ACC112 (cell line): ENCODE data around the gene SMAD7.

ENCODE experiments used
- H2AFZ ChIP-seq: fragments of 200-600 bp; sonication (generic); one replicate; pipeline ENCODE4 v1.6.0; 2017; ENCODE audit warnings: antibody characterized with exemption, low read length; ENCODE audit not compliant: unreplicated experiment
- H3K27ac ChIP-seq: fragments of 200-600 bp; sonication (generic); 2 replicates; pipeline ENCODE4 v1.5.1; 2014; ENCODE audit warnings: low read depth, mild to moderate bottlenecking, antibody characterized with exemption, low read length, moderate library complexity
- H3K27me3 ChIP-seq: fragments of 200-600 bp; sonication (generic); 2 replicates; pipeline ENCODE4 v1.6.1; 2014; ENCODE audit warnings: mild to moderate bottlenecking, antibody characterized with exemption, low read length, moderate library complexity, mixed read lengths; ENCODE audit not compliant: insufficient read depth
- H3K36me3 ChIP-seq: fragments of 200-600 bp; sonication (generic); 2 replicates; pipeline ENCODE4 v1.6.1; 2016; ENCODE audit warnings: mild to moderate bottlenecking, antibody characterized with exemption, low read length, moderate library complexity, mixed read lengths; ENCODE audit not compliant: insufficient read depth
- H3K4me1 ChIP-seq: fragments of 200-600 bp; sonication (generic); one replicate; pipeline ENCODE4 v1.6.1; 2016; ENCODE audit warnings: low read length, mixed read lengths; ENCODE audit not compliant: insufficient read depth, unreplicated experiment, control insufficient read depth
- H3K4me3 ChIP-seq: fragments of 200-600 bp; sonication (generic); 2 replicates; pipeline ENCODE4 v1.5.1; 2014; ENCODE audit warnings: mild to moderate bottlenecking, low read depth, low read length
- H3K79me2 ChIP-seq: fragments of 200-600 bp; sonication (generic); one replicate; pipeline ENCODE4 v1.6.0; 2016; ENCODE audit warnings: low read length; ENCODE audit not compliant: control insufficient read depth, unreplicated experiment, insufficient read depth

SMAD7 gene

DNA sequence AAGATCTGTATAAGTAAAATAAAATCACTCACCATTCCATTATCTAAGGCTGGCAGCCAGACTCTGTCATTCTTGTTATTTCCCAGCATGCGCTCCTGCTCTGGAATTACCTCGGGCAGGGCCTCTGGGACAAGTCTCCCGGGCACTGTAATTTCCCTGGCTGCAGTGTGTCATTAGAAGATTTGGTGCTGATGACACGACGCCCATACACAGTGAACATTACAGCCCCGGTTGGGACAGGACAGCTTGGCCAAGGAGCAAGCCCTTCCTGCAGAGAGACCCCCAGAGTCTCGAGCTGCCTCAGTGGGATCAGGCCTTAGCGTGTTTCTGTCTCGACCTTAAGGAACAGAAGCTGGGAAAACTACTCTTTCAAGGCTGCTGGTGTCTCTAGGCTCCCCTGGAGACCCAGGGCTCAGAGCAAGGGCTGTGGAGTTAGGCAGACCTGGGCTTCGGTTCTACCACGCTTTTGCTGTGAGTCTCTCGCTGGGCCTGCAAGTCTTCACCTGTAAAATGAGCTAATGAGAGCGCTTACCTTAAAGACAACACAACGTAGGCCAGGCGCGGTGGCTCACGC is 39.7 kb downstream of the SMAD7 start:
- Histone ChIP-seq H3K36me3 (no peaks in the 10 kb centered on the region), H2AFZ (no peak overlapping the region), H3K79me2 (no peaks in the 10 kb centered on the region), H3K27me3 (no peaks in the 10 kb centered on the region), H3K4me3 (no peak overlapping the region), H3K27ac (no peak overlapping the region), H3K4me1 (no peaks in the 10 kb centered on the region)

DNA sequence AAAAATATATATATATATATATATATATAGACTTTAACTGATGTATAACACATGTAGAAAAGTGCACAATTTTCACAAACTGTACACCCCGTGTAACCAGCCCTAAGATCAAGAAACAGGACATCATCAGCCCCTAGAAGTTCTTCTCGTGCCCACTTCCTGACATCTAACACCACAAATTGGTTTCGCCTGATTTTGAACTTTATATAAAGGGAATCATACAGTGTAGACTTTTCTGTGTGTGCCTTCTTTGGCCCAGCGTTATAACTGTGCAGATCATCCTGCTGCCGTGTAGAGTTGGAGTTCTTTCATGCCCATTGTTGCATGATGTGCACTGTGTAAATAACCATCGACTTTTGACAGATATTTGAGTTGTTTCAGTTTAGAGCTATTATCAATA is 41.0 kb downstream of the SMAD7 start:
- Histone ChIP-seq H2AFZ (no peak overlapping the region), H3K4me1 (no peaks in the 10 kb centered on the region), H3K36me3 (0 out of 2 replicates have a peak, but pooled peaks cover 1% of the 10 kb centered on the region), H3K27ac (no peak overlapping the region), H3K27me3 (no peaks in the 10 kb centered on the region), H3K4me3 (no peak overlapping the region), H3K79me2 (no peaks in the 10 kb centered on the region)

DNA sequence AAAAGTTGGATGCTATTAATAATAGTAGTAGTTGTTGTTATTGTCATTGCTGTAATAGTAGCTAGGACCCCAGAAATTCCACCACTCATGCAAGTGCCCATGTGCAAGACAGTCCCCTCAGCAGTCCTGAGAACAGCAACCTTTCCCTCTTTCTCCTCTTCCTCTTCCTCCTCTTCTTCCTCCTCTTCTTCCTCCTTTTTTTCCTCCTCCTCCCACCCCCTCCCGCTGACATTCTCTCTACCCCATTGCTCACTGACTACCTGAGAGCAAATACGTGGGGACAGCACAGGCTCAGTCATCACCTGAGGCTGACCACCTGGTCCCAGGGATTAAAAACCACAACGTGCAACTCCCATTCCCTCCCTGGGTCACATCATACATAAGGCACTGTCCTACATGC is 41.8 kb downstream of the SMAD7 start:
- Histone ChIP-seq H3K27ac (no peak overlapping the region), H3K27me3 (no peaks in the 10 kb centered on the region), H2AFZ (no peak overlapping the region), H3K4me3 (no peak overlapping the region), H3K4me1 (peaks cover 3% of the 10 kb centered on the region), H3K36me3 (0 out of 2 replicates have a peak, but pooled peaks cover 7% of the 10 kb centered on the region), H3K79me2 (no peaks in the 10 kb centered on the region)

DNA sequence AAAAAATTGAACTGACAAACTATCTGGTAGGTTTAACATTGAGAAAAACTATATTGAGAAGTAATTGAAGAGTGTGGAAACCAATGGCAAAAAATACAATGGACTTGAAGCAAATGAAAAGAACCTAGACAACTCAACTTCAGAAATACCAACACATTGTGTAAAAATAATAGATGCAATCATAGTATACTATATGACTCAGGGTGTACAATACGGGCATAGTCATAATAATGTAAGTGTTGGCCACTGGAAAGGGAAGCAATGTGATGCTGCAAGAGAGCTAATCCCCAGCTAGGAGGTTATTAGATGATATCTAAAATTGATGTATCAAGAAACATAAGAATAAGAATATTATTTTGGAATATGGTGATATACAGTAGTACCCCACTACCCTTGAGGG is 45.3 kb downstream of the SMAD7 start:
- Histone ChIP-seq H3K36me3 (0 out of 2 replicates have a peak, but pooled peaks cover 7% of the 10 kb centered on the region), H3K27ac (0 out of 2 replicates have a peak overlapping the region, but pooled peaks have one; percentile 24), H3K4me1 (peaks cover 27% of the 10 kb centered on the region), H3K27me3 (no peaks in the 10 kb centered on the region), H3K4me3 (no peak overlapping the region), H3K79me2 (no peaks in the 10 kb centered on the region), H2AFZ (no peak overlapping the region)

DNA sequence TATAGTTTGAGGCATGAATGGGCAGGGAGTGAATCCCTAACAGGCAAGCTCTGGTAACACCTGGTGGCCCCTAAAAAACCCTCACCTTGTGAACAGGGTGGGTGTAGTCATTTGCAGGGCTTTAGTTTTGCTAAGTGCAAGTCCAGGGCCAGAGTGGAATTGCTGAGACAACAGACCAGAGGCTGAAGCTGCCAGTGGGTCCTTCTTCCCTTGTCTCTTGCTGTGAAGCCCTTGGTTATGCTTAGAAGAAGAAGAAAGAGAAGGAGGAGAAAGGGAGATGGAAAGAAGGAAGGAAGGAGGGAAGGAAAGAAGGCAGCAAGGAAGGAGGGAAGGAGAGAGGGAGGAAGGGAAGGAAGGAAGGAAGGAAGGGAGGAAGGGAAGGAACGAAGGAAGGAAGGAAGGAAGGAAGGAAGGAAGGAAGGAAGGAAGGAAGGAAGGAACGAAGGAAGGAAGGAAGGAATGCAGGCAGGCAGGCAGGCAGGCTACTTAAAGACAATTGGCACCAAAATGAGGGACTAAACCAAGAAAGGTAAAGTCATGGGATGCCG is 45.8 kb downstream of the SMAD7 start:
- Histone ChIP-seq H3K4me1 (peaks cover 27% of the 10 kb centered on the region), H3K27ac (0 out of 2 replicates have a peak overlapping the region, but pooled peaks have one; percentile 95), H3K27me3 (no peaks in the 10 kb centered on the region), H2AFZ (no peak overlapping the region), H3K36me3 (0 out of 2 replicates have a peak, but pooled peaks cover 7% of the 10 kb centered on the region), H3K4me3 (no peak overlapping the region), H3K79me2 (no peaks in the 10 kb centered on the region)

DNA sequence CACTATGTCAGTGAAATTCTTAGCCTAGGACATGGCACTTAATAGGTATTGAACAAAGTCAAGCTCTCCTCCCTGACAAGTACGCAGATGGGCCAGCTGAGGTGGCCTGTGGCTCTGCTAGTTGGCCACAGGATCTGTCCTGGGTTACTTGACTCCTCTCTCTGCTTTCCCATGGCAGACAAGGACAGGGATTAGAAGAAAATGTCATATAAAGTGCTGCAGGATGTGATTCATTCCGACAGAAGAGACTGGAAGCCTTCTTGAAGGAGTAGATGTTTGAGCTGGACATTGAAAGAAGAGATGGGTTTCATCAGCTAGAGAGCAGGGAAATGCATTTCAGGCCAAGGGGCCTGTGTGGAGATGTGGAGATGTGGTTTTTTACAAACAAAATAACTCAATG is 46.7 kb downstream of the SMAD7 start:
- Histone ChIP-seq H3K4me3 (no peak overlapping the region), H3K36me3 (0 out of 2 replicates have a peak, but pooled peaks cover 7% of the 10 kb centered on the region), H3K27ac (peak overlapping the region; percentile 95; the same call in 1 of the 2 replicates), H2AFZ (no peak overlapping the region), H3K4me1 (peaks cover 27% of the 10 kb centered on the region), H3K27me3 (no peaks in the 10 kb centered on the region), H3K79me2 (no peaks in the 10 kb centered on the region)

DNA sequence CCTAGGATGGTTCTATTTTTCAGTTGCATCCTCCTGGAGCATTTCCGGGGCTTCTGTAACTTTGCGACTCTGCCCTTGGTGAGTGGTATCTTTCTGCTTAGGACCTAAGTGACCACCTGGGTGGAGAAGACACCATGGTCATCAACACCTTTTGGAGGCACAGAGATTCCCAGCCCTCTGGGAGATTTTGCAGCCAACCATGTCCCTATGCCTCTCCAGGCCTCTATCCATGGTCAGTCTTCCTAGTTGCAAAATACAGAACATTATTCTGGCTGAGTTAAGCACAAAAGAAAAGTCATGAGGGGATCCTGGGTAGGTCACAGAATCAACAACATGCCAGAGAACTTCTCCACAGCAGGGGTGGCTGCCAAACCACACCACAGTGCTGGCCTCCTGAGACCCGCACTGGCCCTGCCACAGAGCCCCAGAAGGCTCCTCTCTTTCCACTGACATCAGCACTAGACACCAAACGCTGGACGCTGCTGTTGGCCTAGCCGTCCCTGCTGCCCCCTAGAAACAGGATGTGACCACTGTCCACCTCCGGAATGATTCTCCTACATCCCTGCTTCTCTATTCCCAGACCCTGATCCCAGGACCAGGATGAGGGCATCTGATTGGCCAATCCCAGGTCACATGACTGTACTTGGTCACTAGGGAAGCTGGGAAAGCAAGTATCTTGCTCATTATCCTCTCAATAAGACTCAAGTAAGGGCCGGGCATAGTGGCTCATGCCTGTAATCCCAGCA is 47.7 kb downstream of the SMAD7 start:
- Histone ChIP-seq H3K4me3 (0 out of 2 replicates have a peak overlapping the region, but pooled peaks have one; percentile 3), H2AFZ (no peak overlapping the region), H3K27ac (peak overlapping the region; percentile 95), H3K79me2 (no peaks in the 10 kb centered on the region), H3K4me1 (peaks cover 27% of the 10 kb centered on the region), H3K36me3 (0 out of 2 replicates have a peak, but pooled peaks cover 7% of the 10 kb centered on the region), H3K27me3 (no peaks in the 10 kb centered on the region)

DNA sequence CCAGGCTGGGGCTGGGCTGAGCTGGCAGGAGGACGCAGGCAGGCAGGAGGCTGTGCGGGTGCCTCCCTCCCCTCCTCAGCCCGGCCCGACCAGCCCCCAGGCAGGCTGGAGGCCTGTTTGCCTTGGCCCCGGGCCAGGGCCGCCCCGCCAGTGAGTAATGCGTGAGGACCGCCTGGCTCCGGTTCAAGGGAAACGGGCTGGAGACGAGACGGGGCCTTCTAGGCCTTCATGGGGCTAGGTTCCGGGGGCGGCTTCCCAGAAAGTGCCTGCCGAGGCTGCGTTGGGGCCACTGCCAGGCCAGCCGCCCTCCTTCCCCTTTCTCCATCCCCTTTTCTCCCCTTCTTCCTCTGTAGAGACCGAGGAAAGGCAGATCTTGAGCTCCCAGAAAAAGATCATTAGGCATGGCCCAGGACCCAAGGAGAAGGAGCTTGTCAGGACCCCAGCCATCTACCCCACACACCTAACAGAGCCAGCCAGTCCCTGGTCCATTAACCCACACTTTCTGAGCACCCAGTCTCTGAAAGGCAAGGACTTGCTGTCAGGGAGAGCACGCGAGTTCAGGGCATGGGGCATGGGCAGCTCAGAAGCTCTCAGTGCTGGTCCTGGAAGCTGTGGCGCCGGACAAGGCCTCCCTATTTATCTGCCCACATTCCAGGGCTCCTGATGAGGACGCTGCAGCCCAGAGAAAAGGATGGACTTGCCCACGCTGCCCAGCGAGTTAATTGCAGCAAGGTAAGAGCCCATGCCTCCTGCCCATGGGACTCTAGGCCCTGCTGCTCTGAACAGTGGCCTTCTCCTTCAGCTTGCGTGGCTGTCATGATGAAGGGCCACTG is 48.5 kb downstream of the SMAD7 start:
- Histone ChIP-seq H3K4me3 (peak overlapping the region; percentile 55; the same call in 1 of the 2 replicates), H3K36me3 (0 out of 2 replicates have a peak, but pooled peaks cover 7% of the 10 kb centered on the region), H3K27me3 (no peaks in the 10 kb centered on the region), H3K4me1 (peaks cover 31% of the 10 kb centered on the region), H3K27ac (peak overlapping the region; percentile 95), H2AFZ (peak overlapping the region; percentile 96), H3K79me2 (no peaks in the 10 kb centered on the region)

DNA sequence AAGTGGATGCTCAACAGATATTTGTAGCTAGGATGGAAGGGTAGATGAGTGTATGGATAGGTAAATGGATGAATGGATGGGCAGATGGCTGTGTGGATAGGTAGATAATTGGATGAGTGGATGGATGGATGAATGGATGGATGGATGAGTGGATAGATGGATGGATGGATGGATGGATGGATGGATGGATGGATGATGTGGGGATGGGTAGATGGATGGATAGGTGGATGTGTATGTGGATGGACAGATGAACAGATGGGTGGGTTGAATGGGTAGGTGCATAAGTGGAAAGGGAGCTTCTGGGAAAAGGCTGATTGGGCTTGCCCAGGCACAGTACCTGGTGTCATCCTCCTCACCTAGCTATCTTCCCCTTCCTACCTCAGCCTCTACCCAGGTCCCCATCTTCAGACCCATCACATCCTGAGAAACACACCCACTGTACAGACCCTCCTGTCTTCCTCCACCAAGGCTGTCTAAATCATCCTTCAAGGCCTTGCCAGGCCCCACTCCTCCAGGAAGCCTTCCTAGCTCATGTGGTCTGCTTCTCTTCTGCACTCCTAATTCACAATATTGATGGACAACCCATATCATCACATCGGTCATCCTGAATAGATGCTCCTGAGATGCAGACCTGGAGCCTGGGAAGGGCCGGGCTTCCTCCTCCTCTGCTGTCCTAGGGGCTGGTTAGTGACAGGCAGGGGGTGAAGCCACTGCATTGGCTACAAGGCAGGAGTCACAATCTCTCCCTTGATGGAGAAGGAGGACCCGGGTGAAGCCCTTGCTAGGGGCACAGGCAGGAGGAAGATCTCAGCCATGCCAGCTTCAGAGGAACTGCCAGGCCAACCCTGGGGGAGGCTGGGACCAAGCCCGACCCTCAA is 49.4 kb downstream of the SMAD7 start:
- H3K27ac ChIP-seq: 0 out of 2 replicates have a peak overlapping the region, but pooled peaks have one; percentile 15
- H3K4me3 ChIP-seq: no peak overlapping the region
- H3K79me2 ChIP-seq: no peaks in the 10 kb centered on the region
- 0 out of 2 replicates have a peak, but pooled peaks cover 7% of the 10 kb centered on the region for H3K36me3 ChIP-seq
- H3K27me3 ChIP-seq: no peaks in the 10 kb centered on the region
- no peak overlapping the region for H2AFZ ChIP-seq
- peaks cover 39% of the 10 kb centered on the region for H3K4me1 ChIP-seq
